HepG2 (cell line): Measurements from ENCODE around the gene OR2F2. TPM values are rescaled to one million over a fixed set of nuclear protein-coding genes. Genes with fewer than 3 reads are reported as not detected.
A peak's percentile ranks its signal among the peaks of the same experiment; 100 is the strongest.

ENCODE experiments used
- ASH2L ChIP-seq: fragments of 300-600, 200-600 bp; sonication (generic); IDR thresholded peaks from 2 replicates; pipeline ENCODE4 v1.7.0; 2017; ENCODE audit warnings: low read depth, mild to moderate bottlenecking, moderate library complexity, mixed read lengths, low read length; ENCODE audit not compliant: insufficient read length
- CHD4 ChIP-seq: fragments of 200-600 bp; sonication (generic); IDR thresholded peaks from 2 replicates; pipeline ENCODE4 v1.7.0; 2017; ENCODE audit warnings: mild to moderate bottlenecking, low read length, borderline replicate concordance
- DMTF1 ChIP-seq: sonication (generic); formaldehyde crosslinking; IDR thresholded peaks from 2 replicates; pipeline ENCODE4 v1.4.0; 2020; ENCODE audit warnings: mild to moderate bottlenecking, missing genetic modification reagents
- DNMT1 ChIP-seq: sonication (generic); formaldehyde crosslinking; IDR thresholded peaks from 2 replicates; pipeline ENCODE4 v1.5.1; 2020; ENCODE audit warnings: mild to moderate bottlenecking, missing genetic modification reagents
- EED ChIP-seq: sonication (generic); formaldehyde crosslinking; IDR thresholded peaks from 2 replicates; pipeline ENCODE4 v1.5.0; 2020; ENCODE audit warnings: mild to moderate bottlenecking, missing genetic modification reagents
- GATAD2A ChIP-seq: IDR thresholded peaks from 2 replicates; pipeline ENCODE4 v1.6.1; 2016
- KDM6A ChIP-seq: IDR thresholded peaks from 2 replicates; pipeline ENCODE4 v1.6.1; 2016; ENCODE audit warnings: low read depth
- PCBP2 ChIP-seq: fragments of 200-400 bp; formaldehyde crosslinking; optimal IDR thresholded peaks from 2 replicates; pipeline ENCODE3; 2018; ENCODE audit warnings: low read length, low read depth; ENCODE audit not compliant: poor library complexity, severe bottlenecking
- PHF8 ChIP-seq: sonication (generic); formaldehyde crosslinking; IDR thresholded peaks from 2 replicates; pipeline ENCODE4 v1.5.0; 2020; ENCODE audit warnings: missing genetic modification reagents
- PLRG1 ChIP-seq: fragments of 450-650 bp; conservative IDR thresholded peaks from 2 replicates; pipeline ENCODE4 v1.6.1; 2016
- POLR2AphosphoS2 ChIP-seq: IDR thresholded peaks from 2 replicates; pipeline ENCODE4 v1.6.1; 2011; ENCODE audit warnings: low read depth, low read length, improper control_type of control experiment
- RBAK ChIP-seq: sonication (generic); formaldehyde crosslinking; IDR thresholded peaks from 2 replicates; pipeline ENCODE4 v1.5.1; 2020; ENCODE audit warnings: mild to moderate bottlenecking, missing genetic modification reagents
- RBFOX2 ChIP-seq: fragments of 200-400 bp; formaldehyde crosslinking; IDR thresholded peaks from 2 replicates; pipeline ENCODE4 v1.6.1; 2017; ENCODE audit warnings: low read depth, mild to moderate bottlenecking, low read length
- RFX5 ChIP-seq: IDR thresholded peaks from 2 replicates; pipeline ENCODE4 v1.6.1; 2011; ENCODE audit warnings: low read depth, low read length, improper control_type of control experiment
- SNRNP70 ChIP-seq: fragments of 200-400 bp; formaldehyde crosslinking; IDR thresholded peaks from 2 replicates; pipeline ENCODE4 v1.6.1; 2017; ENCODE audit warnings: mild to moderate bottlenecking, low read depth, low read length, moderate library complexity
- ZFP36L1 ChIP-seq: sonication (generic); formaldehyde crosslinking; IDR thresholded peaks from 2 replicates; pipeline ENCODE4 v1.8.0; 2022; ENCODE audit warnings: mild to moderate bottlenecking, missing genetic modification reagents, moderate library complexity
- ZFP41 ChIP-seq: sonication (generic); formaldehyde crosslinking; IDR thresholded peaks from 2 replicates; pipeline ENCODE4 v1.4.0; 2020; ENCODE audit warnings: mild to moderate bottlenecking, missing genetic modification reagents, borderline replicate concordance
- ZNF670 ChIP-seq: sonication (generic); formaldehyde crosslinking; IDR thresholded peaks from 2 replicates; pipeline ENCODE4 v1.8.0; 2022; ENCODE audit warnings: mild to moderate bottlenecking, missing genetic modification reagents, borderline replicate concordance
- polyA plus RNA-seq, 8 experiments: library from polyadenylated mRNA; depleted of rRNA in 3 of 8; stranded (reverse) in 7 of 8; unstranded in 1 of 8; fragments of >200 nt; fragmentation: Illumina TruSeq in 4 of 8; extraction: Trizol in 4 of 8; gene quantifications; 2 replicates each; pipeline versions ENCODE4 v1.2.1 to v1.2.3, GENCODE V29; 2011 to 2016; ENCODE audit warnings: low read depth in 4 of 8, missing spikeins in 1 of 8, mixed read lengths in 1 of 8; ENCODE audit not compliant: insufficient read depth in 1 of 8
- total RNA-seq, 5 experiments: library from RNA; depleted of rRNA; stranded (reverse); fragments of >200 nt; fragmentation: Illumina TruSeq; extraction: Trizol; gene quantifications; 2 replicates each; pipeline ENCODE4 v1.2.3, GENCODE V29; 2016; ENCODE audit warnings: low read depth in 1 of 5
- TF ChIP-seq, protein P1 (sequence below), 2 experiments: sonication (generic) in 1 of 2; formaldehyde crosslinking in 1 of 2; IDR thresholded peaks; 2 replicates each; pipeline versions ENCODE4 v1.4.0 to v1.6.1; 2018 to 2020; ENCODE audit warnings: missing genetic modification reagents in 2 of 2, borderline replicate concordance in 1 of 2, low read depth in 1 of 2, mild to moderate bottlenecking in 1 of 2, missing biosample characterization in 1 of 2
- TF ChIP-seq, protein P2 (sequence below): sonication (generic); formaldehyde crosslinking; IDR thresholded peaks from 2 replicates; pipeline ENCODE4 v1.9.0; 2022; ENCODE audit warnings: low read depth, missing genetic modification reagents

The OR2F2 gene
- total and polyA plus RNA-seq, 2 of the 13 experiments (the other 11 are each of a cell fraction or from before 2014, with no cell fraction given) = 0.13 TPM; not detected in 1

DNA sequence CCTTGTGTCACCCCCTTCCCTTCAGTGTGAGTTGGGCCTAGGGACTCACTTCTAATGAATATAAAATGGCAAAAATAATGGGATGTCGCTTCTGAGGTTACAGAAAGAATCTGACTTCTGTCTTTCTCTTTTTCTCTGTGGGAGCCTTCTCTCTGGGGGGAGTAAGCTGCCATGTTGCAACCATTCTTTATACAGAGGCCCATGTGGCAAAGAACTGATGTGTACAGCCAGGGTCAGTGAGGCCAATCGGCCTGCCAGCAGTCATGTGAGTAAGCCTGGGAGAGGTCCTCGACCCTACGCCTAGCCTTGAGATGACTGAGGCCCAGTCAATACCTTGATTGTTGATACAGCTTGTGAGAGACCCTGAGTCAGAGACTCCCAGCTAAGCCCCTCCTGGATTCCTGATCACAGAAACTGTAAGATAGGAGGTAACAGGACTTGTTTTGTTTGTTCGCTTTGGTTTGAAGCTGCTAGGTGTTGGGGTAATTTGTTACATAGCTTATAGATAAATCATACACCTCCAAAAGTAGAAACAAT is 34.7 kb upstream of the OR2F2 start (continued):
- TF ChIP-seq, protein P1, sequence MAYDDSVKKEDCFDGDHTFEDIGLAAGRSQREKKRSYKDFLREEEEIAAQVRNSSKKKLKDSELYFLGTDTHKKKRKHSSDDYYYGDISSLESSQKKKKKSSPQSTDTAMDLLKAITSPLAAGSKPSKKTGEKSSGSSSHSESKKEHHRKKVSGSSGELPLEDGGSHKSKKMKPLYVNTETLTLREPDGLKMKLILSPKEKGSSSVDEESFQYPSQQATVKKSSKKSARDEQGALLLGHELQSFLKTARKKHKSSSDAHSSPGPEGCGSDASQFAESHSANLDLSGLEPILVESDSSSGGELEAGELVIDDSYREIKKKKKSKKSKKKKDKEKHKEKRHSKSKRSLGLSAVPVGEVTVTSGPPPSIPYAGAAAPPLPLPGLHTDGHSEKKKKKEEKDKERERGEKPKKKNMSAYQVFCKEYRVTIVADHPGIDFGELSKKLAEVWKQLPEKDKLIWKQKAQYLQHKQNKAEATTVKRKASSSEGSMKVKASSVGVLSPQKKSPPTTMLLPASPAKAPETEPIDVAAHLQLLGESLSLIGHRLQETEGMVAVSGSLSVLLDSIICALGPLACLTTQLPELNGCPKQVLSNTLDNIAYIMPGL (CRISPR knock-in tag; IDR thresholded peaks at IDR 0.05; ENCODE audit: borderline replicate concordance in 1 of 2, low read depth in 1 of 2) = 0 out of 4 replicates have a peak, but pooled peaks of 1 of the 2 experiments have one; percentile 51
- TF ChIP-seq PLRG1 (no peak), DNMT1 (CRISPR knock-in tag) (no peak), RBFOX2 (peak; percentile 51), DMTF1 (CRISPR knock-in tag) (no peak), SNRNP70 (no peak), PCBP2 (no peak), GATAD2A (peak; percentile 94), EED (no peak), ZFP36L1 (CRISPR knock-in tag) (peak; percentile 41; the same call in 1 of the 2 replicates), PHF8 (peak; percentile 56), RBAK (CRISPR knock-in tag) (no peak), ASH2L (peak; percentile 36), POLR2AphosphoS2 (no peak; the same call in 1 of the 2 replicates), ZNF670 (CRISPR knock-in tag) (no peak), ZFP41 (no peak), RFX5 (no peak), KDM6A (peak; percentile 71; the same call in 1 of the 2 replicates), CHD4 (no peak)
- TF ChIP-seq, protein P2, sequence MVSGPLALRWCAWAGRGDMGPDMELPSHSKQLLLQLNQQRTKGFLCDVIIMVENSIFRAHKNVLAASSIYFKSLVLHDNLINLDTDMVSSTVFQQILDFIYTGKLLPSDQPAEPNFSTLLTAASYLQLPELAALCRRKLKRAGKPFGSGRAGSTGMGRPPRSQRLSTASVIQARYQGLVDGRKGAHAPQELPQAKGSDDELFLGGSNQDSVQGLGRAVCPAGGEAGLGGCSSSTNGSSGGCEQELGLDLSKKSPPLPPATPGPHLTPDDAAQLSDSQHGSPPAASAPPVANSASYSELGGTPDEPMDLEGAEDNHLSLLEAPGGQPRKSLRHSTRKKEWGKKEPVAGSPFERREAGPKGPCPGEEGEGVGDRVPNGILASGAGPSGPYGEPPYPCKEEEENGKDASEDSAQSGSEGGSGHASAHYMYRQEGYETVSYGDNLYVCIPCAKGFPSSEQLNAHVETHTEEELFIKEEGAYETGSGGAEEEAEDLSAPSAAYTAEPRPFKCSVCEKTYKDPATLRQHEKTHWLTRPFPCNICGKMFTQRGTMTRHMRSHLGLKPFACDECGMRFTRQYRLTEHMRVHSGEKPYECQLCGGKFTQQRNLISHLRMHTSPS (CRISPR knock-in tag) = no peak
